NCI-H226 (cell line): Measurements from ENCODE around the gene CDC16.

Source experiments
- DNase-seq: peaks from one replicate; pipeline ENCODE4 v3.0.0-alpha.2; 2015

The CDC16 gene

DNA sequence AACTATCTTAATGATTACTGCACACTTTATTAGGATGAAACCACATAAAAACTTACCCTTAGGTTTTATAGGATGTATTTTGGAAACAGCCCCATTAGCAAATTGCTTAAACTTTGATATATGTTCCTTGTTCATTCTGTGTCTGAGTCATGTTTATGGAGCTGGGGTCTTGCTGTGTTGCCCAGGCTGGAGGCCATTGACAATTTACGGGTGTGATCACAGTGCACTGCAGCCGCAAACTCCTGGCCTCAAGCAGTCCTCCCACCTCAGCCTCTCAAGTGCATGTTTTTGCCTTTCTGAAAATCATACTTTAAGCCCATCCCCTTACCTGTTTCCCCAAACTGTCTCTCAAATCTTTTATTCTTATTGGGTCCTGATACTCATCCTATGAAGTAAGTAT is 74.4 kb downstream of the CDC16 start:
- DNase-seq: no peak

DNA sequence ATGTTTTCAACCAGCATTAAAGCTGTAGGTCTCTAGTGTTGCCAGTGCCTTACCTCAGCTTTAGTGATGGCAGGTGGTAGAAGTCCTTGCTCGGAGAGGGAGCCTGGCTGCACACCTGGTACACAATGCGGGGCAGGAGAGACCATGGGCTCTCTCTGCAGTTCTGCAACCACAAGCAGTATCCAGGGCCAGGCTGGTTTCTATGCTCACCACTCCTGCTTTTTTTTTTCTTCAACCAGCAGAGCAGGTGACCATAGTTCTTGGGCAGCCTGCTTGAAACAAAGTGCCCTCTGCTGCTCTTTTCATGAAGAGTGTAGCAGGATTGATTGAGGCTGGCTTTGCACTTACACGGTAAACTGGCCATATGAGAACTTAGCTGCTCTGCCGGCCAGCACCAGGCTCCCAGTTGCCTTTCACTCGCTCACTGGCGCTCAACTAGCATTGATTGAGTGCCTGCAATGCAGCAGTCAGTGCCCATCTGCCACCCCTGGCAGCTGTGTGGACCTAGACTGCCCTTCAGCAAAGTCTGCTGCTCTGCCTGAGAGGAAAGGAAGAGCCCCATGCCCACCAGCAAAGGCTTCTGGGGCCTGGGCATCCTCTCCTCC is 75.2 kb downstream of the CDC16 start:
- no peak for DNase-seq

DNA sequence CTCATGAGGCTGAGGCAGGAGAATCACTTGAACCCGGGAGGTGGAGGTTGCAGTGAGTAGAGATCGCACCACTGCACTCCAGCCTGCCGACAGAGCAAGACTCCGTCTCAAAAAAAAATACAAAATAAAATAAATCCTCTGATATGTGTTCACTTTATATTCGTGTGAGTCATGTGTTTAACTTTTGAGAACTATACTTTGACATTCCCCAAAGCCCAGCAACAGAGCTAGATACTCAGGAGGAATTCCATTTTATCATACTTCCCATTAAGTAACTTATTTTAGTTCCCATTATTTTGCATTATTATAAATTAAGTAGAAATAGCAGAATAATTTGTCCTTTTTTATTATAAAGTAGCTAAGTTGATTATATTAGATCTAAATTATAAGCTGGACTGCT is 76.3 kb downstream of the CDC16 start:
- no peak for DNase-seq

DNA sequence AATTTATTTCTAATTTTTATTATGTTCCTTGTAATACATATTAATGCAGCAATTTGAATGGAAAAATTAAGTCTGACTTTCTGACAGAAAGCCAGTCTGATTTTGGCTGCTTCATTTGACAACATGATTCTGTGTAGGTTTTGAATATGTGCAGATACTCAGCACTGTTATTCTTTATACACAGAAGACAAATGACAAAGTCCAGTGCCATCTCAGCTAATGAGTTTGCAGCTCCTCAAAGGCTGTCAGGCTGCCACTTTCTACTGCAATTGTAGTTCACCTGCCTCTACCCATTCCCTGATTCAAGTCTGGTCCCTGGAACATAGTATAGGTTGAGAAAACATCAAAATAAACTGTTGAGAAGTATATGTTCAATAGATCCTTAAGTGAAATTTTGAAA is 76.7 kb downstream of the CDC16 start:
- DNase-seq: no peak

DNA sequence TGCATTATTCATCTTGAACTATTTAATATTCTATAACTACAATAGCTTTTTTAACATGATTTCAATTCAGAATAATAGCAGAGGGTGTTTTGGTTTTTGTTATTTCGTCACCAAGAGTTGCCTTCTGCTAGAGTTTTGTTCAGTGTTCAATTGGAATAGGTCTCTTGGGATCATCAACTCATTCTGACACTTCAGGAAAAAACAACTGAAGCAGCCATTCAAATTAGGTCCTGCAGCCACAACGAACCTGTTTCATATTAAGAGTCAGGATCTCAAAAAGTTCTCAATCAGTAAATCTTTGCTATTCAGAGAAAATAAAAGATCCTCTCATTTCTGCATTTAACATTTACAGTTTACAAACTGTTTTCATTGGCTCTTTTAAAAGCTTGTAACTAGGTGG is 77.2 kb downstream of the CDC16 start:
- DNase-seq: no peak

DNA sequence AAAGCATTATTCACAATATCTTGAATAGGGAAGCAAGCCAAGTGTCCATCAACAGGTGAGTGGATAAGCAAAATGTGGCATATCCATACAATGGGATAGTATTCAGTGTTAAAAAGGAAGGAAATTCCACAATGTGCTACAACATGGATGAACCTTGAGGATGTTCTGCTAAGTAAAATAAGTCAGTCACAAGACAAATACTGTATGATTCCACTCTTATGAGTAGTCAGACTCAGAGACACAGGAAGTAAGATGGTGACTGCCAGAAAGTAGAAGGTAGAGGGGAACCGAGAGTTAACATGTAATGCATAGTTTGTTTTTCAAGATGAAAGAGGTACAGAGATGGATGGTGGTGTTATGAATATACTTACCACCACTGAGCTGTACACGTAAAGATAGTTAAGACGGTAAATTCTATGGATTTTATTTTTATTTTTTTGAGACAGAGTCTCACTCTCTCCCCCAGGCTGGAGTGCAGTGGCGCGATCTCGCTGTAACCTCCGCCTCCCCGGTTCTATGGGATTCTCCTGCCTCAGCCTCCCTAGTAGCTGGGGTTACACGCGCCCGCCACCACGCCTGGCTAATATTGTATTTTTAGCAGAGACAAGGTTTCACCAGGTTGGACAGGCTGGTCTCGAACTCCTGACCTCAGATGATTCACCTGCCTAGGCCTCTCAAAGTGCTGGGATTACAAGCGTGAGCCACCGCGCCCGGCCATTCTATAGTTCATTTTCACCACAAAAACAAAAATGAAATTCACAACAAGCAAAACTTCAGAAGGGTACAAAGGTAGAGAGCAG is 78.6 kb downstream of the CDC16 start:
- DNase-seq: peak; percentile 23

DNA sequence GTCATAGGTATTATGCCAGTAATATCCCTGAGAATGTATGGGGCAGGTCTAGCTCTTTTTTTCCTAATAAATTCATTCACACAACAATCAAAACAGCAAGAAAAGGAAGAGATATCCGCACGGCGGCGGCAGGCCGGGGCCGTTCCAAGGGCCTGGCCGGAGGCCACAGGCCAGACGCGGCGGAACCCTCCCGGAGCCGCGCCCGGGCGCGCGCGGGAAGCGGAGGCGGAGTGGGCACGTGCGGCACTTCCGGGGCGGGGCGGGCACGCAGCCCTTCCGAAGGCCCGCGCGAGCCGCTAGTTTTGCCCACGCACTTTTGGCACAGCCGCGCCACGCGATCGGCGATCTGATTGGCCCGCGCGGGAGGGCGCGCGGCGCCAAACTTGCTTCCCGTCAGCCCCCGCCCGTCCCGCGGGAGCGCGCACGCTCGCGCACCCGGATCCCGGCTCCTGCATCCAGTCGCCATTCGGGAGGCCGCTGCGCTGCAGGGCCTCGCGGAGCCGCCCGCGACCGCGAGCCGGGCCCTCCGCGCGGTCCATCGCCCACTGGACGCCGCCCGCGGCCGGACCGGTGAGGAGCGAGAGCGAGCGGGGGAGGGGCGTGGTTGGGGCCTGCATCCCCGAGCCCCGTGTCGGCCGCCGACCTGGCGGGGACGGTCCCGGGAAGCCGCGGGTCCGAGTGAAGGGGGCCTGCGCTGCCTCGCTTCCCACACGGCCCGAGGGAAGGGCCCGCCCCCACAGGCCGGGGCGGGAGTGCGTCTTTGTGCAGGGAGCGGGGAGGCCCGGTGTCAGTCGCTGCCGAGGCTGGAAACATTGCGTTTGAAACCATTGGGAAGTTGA is 79.6 kb downstream of the CDC16 start, which contains the start of gene CHAMP1:
TSS of gene CHAMP1 (plus strand) at position 430 of the 839 bp plus-strand sequence. CDS start 9,340 bp downstream, outside the sequence.
- peak; percentile 97 for DNase-seq

DNA sequence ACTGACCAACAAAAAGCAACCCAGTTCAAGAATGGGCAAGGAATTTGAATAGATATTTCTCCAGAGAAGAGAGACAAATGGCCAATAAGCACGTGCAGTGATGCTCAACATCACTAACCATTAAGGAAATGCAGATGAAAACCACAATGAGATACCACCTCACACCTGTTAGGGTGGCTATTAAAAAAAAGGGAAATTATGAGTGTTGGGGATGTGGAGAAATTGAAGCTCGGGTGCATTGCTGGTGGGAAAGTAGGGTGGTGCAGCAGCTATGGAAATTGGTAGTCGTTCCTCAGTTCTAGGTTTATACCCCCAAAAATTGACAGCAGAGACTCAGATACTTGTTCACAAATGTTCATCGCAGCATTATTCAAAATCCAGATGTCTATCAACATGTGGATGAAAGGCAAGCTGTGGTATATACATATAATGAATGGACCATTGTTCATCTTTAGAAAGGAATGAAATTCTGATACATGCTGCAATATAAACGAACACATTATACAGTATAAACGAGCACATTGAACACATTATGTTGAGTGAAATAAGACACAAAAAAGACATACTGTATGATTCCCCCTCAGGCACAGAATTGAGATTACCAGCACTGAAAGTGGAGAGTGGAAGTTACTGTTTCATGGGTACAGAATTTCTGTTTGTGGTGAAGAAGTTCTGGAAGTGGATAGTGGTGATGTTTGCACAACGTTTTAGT is 80.5 kb downstream of the CDC16 start:
- no peak for DNase-seq

DNA sequence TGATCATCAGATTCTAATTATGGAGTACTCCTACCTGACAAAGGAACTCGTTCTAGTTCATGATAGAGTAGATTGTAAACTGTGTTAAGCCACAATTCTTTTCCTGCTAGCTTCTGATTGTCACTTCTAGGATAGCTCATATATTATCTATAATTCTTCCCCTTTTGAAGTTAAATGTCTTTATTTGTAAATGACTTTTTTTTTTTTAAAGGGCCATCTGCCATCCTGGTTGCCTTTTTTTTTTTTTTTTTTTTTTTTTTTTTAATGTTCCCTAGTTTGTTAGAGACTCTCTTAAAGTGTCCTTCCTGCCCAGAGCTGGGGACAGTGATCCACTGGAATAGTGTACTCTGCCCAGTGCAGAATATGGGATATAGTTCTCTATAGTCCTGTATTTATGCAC is 83.9 kb downstream of the CDC16 start:
- DNase-seq: no peak

DNA sequence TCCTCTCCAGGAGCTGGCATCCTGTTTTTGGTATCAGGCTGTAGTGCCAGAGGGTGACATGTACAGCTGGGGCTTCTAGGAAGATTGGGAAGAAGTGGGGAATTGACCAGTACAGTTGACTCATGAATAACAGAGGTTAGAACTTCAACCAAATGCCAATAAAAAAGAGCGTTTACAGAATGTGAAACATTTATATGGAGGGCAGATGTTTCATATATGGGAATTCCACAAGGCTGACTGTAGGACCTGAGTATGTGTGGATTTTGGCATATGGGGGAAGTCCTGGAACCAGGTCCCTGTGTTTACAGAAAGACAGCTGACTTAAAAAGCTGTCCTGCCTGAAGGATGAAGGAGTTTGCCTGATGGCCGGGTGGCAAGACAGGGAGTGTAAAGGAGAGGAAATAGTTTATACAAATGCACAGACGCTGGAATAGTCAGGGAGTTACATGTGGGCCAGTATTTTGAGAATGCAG is 84.8 kb downstream of the CDC16 start:
- peak; percentile 7 for DNase-seq

DNA sequence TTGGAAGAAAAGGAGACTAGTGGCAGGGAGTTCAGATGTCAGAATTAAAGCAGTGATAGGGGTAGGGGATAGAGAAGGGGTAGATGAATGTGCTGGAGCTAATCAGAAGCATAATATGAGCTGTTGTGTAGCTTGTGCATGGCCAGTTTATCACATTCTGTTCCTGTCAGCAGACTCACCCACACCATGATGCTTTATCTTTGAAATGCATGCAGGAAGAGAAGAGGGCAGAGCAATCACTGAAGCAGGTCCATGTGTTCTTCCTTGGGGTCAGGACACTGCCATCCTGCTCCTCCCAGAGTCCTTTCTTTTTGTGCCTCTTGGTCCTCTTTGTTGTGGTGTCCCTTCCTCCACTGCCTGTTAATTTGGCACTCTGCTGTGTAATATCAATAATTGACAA is 85.4 kb downstream of the CDC16 start:
- no peak for DNase-seq

DNA sequence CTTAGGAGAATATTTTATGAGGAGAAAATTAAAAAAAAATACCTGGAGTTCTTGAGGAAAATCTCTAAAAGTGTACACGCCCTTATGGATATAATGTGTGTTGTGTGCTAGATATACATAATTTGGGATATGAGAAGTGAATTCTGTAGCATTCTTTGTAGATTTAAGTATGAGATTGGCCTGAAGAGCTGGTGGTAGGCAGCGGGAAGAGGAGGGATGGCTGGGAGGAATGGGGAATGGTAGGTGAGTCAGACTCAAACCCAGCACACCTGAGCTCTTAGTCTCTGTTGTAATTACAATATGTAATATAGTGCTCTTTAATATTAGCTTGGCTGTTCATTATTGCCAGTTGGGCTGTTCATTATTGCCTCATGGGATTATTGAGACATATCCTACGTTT is 86.6 kb downstream of the CDC16 start:
- no peak for DNase-seq
